IMR-90 (cell line): ENCODE measurements around the gene CEBPG.

Experiments used
- CTCF ChIP-seq: conservative IDR thresholded peaks from 2 replicates; pipeline ENCODE4 v1.5.1; 2012; ENCODE audit warnings: mild to moderate bottlenecking, low read depth, low read length, improper control_type of control experiment
- ELK1 ChIP-seq: fragments of 150-350 bp; IDR thresholded peaks from 2 replicates; pipeline ENCODE4 v1.6.1; 2016; ENCODE audit warnings: low read depth, mild to moderate bottlenecking, low read length, moderate library complexity, borderline replicate concordance
- MAFK ChIP-seq: IDR thresholded peaks from 2 replicates; pipeline ENCODE4 v1.6.1; 2012; ENCODE audit warnings: low read depth, low read length, improper control_type of control experiment
- MAZ ChIP-seq: IDR thresholded peaks from 2 replicates; pipeline ENCODE4 v1.6.1; 2012; ENCODE audit warnings: low read depth, mild to moderate bottlenecking, low read length, improper control_type of control experiment, moderate library complexity, borderline replicate concordance
- POLR2A ChIP-seq: IDR thresholded peaks from 2 replicates; pipeline ENCODE4 v1.6.1; 2012; ENCODE audit warnings: mild to moderate bottlenecking, low read depth, low read length
- RAD21 ChIP-seq: IDR thresholded peaks from 2 replicates; pipeline ENCODE4 v1.6.1; 2012; ENCODE audit warnings: low read length, improper control_type of control experiment
- RCOR1 ChIP-seq: IDR thresholded peaks from 2 replicates; pipeline ENCODE4 v1.6.1; 2012; ENCODE audit warnings: mild to moderate bottlenecking, low read length, improper control_type of control experiment; ENCODE audit not compliant: insufficient replicate concordance
- RFX5 ChIP-seq: IDR thresholded peaks from 2 replicates; pipeline ENCODE4 v1.8.0; 2012; ENCODE audit warnings: low read depth, mild to moderate bottlenecking, low read length, moderate library complexity
- SMC3 ChIP-seq: fragments of 150-350 bp; IDR thresholded peaks from 2 replicates; pipeline ENCODE4 v1.6.1; 2016; ENCODE audit warnings: low read depth, mild to moderate bottlenecking, antibody characterized with exemption, low read length, moderate library complexity

- TF ChIP-seq CTCF: no peak
- no peak for TF ChIP-seq RFX5
- TF ChIP-seq SMC3: no peak
- no peak for TF ChIP-seq POLR2A
- TF ChIP-seq MAZ: no peak
- TF ChIP-seq RCOR1: no peak
- no peak for TF ChIP-seq MAFK
- no peak for TF ChIP-seq ELK1
- no peak for TF ChIP-seq RAD21
These were observed 16.1 kb downstream of the CEBPG start for GRCh38 chr19:33389421-33390100.
